Measurements from ENCODE around the gene MRPL28.
"Not testable (repeated sequence)": the region's sequence is repeated elsewhere in the genome, so short reads cannot be mapped to it uniquely, and the experiment has no call there.

MRPL28 gene

DNA sequence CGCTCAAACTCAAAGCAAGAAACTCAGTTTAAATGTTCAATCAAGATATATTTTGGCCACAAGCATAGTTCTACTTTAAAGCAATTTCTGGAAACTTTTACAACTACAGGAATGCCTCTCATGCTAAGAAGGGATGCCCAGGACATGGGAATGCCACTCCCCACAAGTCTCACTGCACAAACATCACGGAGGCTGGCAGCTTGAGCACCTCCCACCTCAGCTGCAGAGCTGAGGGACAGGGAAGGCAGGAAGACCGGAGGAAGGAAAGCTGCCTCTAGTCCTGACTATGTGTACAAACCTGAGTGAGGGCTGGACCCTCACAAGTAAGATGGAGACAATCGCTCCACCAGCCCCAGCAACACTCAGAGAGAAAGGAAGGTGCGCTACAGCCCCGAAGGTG is 23.1 kb downstream of the MRPL28 start:
- no peak overlapping the region for H3K4me3 Mint-ChIP-seq
- TF ChIP-seq CTCF (IDR thresholded peaks at IDR 0.05), result no peak
- H3K27me3 Mint-ChIP-seq (ENCODE audit: low read depth, poor library complexity), result no peaks in the 10 kb centered on the region
- peaks cover 52% of the 10 kb centered on the region for H3K4me1 Mint-ChIP-seq
- H3K9me3 Mint-ChIP-seq, result peaks cover 18% of the 10 kb centered on the region
- no peak for DNase-seq
- H3K36me3 Mint-ChIP-seq (ENCODE audit: low read depth), result peaks cover 58% of the 10 kb centered on the region
- H3K27ac Mint-ChIP-seq, result peak overlapping the region; percentile 15

- H3K4me1 Mint-ChIP-seq, result peaks cover 57% of the 10 kb centered on the region
- no peaks in the 10 kb centered on the region for H3K27me3 Mint-ChIP-seq (ENCODE audit: low read depth, poor library complexity)
- DNase-seq, result no peak
- peaks cover 64% of the 10 kb centered on the region for H3K36me3 Mint-ChIP-seq (ENCODE audit: low read depth)
- H3K9me3 Mint-ChIP-seq, result peaks cover 24% of the 10 kb centered on the region
- no peak overlapping the region for H3K4me3 Mint-ChIP-seq
- TF ChIP-seq CTCF (IDR thresholded peaks at IDR 0.05), result no peak
- H3K27ac Mint-ChIP-seq, result no peak overlapping the region
Measured at GRCh38 chr16:346587-346986, 23.8 kb downstream of the MRPL28 start.

DNA sequence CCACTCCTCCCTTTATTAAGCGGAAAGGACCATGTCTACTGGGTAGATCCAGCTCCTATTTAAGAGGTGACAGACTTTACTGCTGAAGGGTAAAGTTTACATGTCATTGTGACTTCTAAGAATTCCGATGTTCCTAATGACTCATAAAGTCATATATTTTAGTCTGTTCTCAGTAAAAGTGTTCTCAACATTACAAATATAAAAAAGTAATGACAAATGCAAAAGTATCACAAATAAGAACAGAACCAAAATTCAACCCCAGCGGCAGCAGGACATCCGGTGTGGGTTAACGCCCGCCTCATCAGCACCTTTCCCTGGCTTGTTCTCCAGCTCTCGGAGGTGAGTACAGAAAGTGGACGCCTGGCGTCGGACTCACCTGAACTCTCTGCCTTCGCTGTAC is 24.6 kb downstream of the MRPL28 start:
- Mint-ChIP-seq H3K4me1 (peaks cover 51% of the 10 kb centered on the region), H3K27me3 (ENCODE audit: low read depth, poor library complexity) (no peaks in the 10 kb centered on the region), H3K36me3 (ENCODE audit: low read depth) (peaks cover 67% of the 10 kb centered on the region), H3K9me3 (peaks cover 24% of the 10 kb centered on the region), H3K27ac (no peak overlapping the region), H3K4me3 (no peak overlapping the region)
- DNase-seq, result no peak
- TF ChIP-seq CTCF (IDR thresholded peaks at IDR 0.05), result no peak

- TF ChIP-seq CTCF (IDR thresholded peaks at IDR 0.05), result no peak
- H3K36me3 Mint-ChIP-seq (ENCODE audit: low read depth), result peaks cover 72% of the 10 kb centered on the region
- H3K27me3 Mint-ChIP-seq (ENCODE audit: low read depth, poor library complexity), result no peaks in the 10 kb centered on the region
- H3K27ac Mint-ChIP-seq, result peak overlapping the region; percentile 77
- peaks cover 27% of the 10 kb centered on the region for H3K9me3 Mint-ChIP-seq
- no peak for DNase-seq
- no peak overlapping the region for H3K4me3 Mint-ChIP-seq
- peaks cover 28% of the 10 kb centered on the region for H3K4me1 Mint-ChIP-seq
Measured at GRCh38 chr16:342455-343213, 27.7 kb downstream of the MRPL28 start.

DNA sequence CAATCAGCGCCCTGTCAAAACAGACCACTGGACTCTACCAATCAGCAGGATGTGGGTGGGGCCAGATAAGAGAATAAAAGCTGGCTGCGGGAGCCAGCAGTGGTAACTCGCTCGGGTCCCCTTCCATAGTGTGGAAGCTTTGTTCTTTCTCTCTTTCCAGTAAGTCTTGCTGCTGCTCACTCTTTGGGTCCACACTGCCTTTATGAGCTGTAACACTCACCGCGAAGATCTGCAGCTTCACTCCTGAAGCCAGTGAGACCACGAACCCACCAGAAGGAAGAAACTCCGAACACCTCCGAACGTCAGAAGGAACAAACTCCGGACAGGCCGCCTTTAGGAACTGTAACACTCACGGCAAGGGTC is 28.4 kb downstream of the MRPL28 start:
- H3K4me3 Mint-ChIP-seq; DNase-seq; H3K27me3 Mint-ChIP-seq (ENCODE audit: low read depth, poor library complexity): not testable (repeated sequence)
- H3K4me1 Mint-ChIP-seq, result peaks cover 21% of the 10 kb centered on the region
- H3K9me3 Mint-ChIP-seq, result peaks cover 27% of the 10 kb centered on the region
- H3K27ac Mint-ChIP-seq, result peak overlapping the region; percentile 8
- peaks cover 65% of the 10 kb centered on the region for H3K36me3 Mint-ChIP-seq (ENCODE audit: low read depth)

DNA sequence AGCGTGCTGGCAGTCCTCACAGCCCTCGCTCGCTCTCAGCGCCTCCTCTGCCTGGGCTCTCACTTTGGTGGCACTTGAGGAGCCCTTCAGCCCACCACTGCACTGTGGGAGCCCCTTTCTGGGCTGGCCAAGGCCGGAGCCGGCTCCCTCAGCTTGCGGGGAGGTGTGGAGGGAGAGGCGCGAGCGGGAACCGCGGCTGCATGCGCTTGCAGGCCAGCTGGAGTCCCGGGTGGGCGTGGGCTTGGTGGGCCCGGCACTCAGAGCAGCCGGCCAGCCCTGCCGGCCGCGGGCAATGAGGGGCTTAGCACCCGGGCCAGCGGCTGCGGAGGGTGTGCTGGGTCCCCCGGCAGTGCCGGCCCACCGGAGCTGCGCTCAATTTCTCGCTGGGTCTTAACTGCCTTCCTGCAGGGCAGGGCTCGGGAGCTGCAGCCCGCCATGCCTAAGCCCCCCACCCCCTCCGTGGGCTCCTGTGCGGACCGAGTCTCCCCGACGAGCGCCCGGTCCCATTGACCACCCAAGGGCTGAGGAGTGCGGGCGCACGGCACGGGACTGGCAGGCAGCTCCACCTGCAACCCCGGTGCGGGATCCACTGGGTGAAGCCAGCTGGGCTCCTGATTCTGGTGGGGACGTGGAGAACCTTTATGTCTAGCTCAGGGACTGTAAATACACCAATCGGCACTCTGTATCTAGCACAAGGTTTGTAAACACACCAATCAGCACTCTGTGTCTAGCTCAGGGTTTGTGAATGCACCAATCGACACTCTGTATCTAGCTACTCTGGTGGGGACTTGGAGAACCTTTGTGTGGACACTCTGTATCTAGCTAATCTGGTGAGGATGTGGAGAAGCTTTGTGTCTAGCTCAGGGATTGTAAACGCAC is 29.0 kb downstream of the MRPL28 start:
- H3K27me3 Mint-ChIP-seq (ENCODE audit: low read depth, poor library complexity); H3K4me3 Mint-ChIP-seq; H3K27ac Mint-ChIP-seq; DNase-seq: not testable (repeated sequence)
- Mint-ChIP-seq H3K4me1 (peaks cover 19% of the 10 kb centered on the region), H3K36me3 (ENCODE audit: low read depth) (peaks cover 59% of the 10 kb centered on the region), H3K9me3 (peaks cover 27% of the 10 kb centered on the region)
